Hematopoietic multipotent progenitor cell treated with erythropoietin and hydrocortisone succinate and interleukin-3 and kit ligand, for 4 days (in vitro differentiated cells): ENCODE results near the gene CCDC87.
A peak's percentile ranks its signal among the peaks of the same experiment; 100 is the strongest.

Experiments
- DNase-seq: peaks from one replicate; pipeline ENCODE4 v3.0.0-alpha.2; 2015

CCDC87 gene

GRCh38 chr11:66579017-66579606, 13.8 kb downstream of the CCDC87 start:
- DNase-seq, result peak; percentile 75

- DNase-seq, result no peak
Measured at GRCh38 chr11:66570850-66571180, 22.0 kb downstream of the CCDC87 start.

- DNase-seq, result no peak
Measured at GRCh38 chr11:66570079-66570849, 22.6 kb downstream of the CCDC87 start.

GRCh38 chr11:66569076-66569475, 23.8 kb downstream of the CCDC87 start:
- DNase-seq, result no peak

- peak; percentile 87 for DNase-seq
Measured at GRCh38 chr11:66568124-66568916, 24.5 kb downstream of the CCDC87 start, which contains the start of gene CTSF. Gene CTSF, minus strand, starts transcription at chr11:66568606. Its CDS starts 120 bp downstream, at chr11:66568486.

- DNase-seq, result no peak
Measured at GRCh38 chr11:66567787-66568123, 25.1 kb downstream of the CCDC87 start.

GRCh38 chr11:66566221-66566620, 26.6 kb downstream of the CCDC87 start:
- DNase-seq, result no peak

GRCh38 chr11:66564984-66565383, 27.9 kb downstream of the CCDC87 start:
- DNase-seq, result no peak

GRCh38 chr11:66564538-66564937, 28.3 kb downstream of the CCDC87 start:
- no peak for DNase-seq

- DNase-seq, result no peak
Measured at GRCh38 chr11:66563832-66564231, 29.0 kb downstream of the CCDC87 start.

- no peak for DNase-seq
Measured at GRCh38 chr11:66562907-66563583, 29.8 kb downstream of the CCDC87 start.

GRCh38 chr11:66562275-66562674, 30.6 kb downstream of the CCDC87 start:
- no peak for DNase-seq

- no peak for DNase-seq
Measured at GRCh38 chr11:66561975-66562248, 31.0 kb downstream of the CCDC87 start.

- DNase-seq, result no peak
Measured at GRCh38 chr11:66561178-66561974, 31.5 kb downstream of the CCDC87 start.

GRCh38 chr11:66559866-66560676, 32.8 kb downstream of the CCDC87 start:
- no peak for DNase-seq

- peak; percentile 64 for DNase-seq
Measured at GRCh38 chr11:66559142-66559865, 33.6 kb downstream of the CCDC87 start.

- DNase-seq, result no peak
Measured at GRCh38 chr11:66557733-66558326, 35.0 kb downstream of the CCDC87 start.

- no peak for DNase-seq
Measured at GRCh38 chr11:66556086-66556485, 36.8 kb downstream of the CCDC87 start.

GRCh38 chr11:66555416-66555815, 37.4 kb downstream of the CCDC87 start:
- DNase-seq, result no peak

- no peak for DNase-seq
Measured at GRCh38 chr11:66554602-66555001, 38.3 kb downstream of the CCDC87 start.

- no peak for DNase-seq
Measured at GRCh38 chr11:66550887-66551286, 42.0 kb downstream of the CCDC87 start.
